ENCODE results near the gene DLK2. TPM values are rescaled to one million over a fixed set of nuclear protein-coding genes. Genes with fewer than 3 reads are reported as not detected.
"Not testable (repeated sequence)": the region's sequence is repeated elsewhere in the genome, so short reads cannot be mapped to it uniquely, and the experiment has no call there.

The DLK2 gene
- total RNA-seq, 1 experiment from 2014 or later: 0.75 TPM

DNA sequence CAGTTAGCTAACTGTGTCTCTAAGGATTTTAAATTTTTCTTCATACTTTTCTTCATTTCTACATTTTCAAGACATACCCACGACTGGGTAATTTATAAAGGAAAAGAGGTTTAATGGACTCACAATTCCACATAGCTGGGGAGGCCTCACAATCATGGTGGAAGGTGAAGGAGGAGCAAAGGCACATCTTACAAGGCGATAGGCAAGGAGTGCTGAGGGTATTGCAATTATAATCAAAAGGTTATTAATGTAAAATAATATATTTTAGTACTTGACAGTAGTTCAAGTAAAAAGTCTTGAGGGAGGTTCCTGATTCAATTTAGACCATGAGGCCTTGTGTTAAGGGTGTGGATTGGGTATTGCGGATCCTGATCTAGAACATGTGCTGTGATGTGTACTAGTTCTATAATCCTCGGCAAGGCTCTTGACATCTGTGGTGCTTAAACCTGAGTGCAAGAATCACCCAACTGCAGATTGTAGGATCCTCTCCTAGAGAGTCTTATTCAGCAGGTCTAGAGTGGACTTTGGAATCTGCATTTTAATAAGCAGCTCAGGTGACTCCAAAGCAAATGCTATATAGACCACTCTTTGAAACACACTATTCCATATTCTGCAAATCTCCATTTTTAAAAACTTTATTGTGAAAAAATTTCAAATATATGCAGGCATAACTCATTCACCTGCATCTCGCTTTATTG lies 35.2 kb downstream of the DLK2 start:
- no peaks in the 10 kb centered on the region for H3K4me1 ChIP-seq
- H3K27me3 ChIP-seq (replicated peaks; ENCODE audit: control insufficient read depth, insufficient read depth, low read length): no peaks in the 10 kb centered on the region
- no TSS peak for BruUV-seq (replicated peaks)
- H3K9me3 ChIP-seq: peaks cover 3% of the 10 kb centered on the region; the same call in 1 of the 2 replicates
- Mint-ChIP-seq H3K4me3 (ENCODE audit: unreplicated experiment) (no peak overlapping the region), H3K27me3 (ENCODE audit: insufficient read depth, unreplicated experiment) (no peaks in the 10 kb centered on the region), H3K9me3 (ENCODE audit: unreplicated experiment) (no peaks in the 10 kb centered on the region), H3K27ac (ENCODE audit: unreplicated experiment) (no peak overlapping the region), H3K4me1 (ENCODE audit: low read depth, unreplicated experiment) (no peaks in the 10 kb centered on the region), H3K36me3 (ENCODE audit: insufficient read depth, unreplicated experiment) (no peaks in the 10 kb centered on the region)
- ChIA-PET POLR2A (no interaction called here), CTCF (no interaction called here)
- TF ChIP-seq, protein P1, sequence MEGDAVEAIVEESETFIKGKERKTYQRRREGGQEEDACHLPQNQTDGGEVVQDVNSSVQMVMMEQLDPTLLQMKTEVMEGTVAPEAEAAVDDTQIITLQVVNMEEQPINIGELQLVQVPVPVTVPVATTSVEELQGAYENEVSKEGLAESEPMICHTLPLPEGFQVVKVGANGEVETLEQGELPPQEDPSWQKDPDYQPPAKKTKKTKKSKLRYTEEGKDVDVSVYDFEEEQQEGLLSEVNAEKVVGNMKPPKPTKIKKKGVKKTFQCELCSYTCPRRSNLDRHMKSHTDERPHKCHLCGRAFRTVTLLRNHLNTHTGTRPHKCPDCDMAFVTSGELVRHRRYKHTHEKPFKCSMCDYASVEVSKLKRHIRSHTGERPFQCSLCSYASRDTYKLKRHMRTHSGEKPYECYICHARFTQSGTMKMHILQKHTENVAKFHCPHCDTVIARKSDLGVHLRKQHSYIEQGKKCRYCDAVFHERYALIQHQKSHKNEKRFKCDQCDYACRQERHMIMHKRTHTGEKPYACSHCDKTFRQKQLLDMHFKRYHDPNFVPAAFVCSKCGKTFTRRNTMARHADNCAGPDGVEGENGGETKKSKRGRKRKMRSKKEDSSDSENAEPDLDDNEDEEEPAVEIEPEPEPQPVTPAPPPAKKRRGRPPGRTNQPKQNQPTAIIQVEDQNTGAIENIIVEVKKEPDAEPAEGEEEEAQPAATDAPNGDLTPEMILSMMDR (IDR thresholded peaks at IDR 0.05; ENCODE audit: insufficient read depth in 1 of 2, low read depth in 1 of 2, low read length in 1 of 2, severe bottlenecking in 1 of 2, unreplicated experiment in 1 of 2): no peak
- no peaks in the 10 kb centered on the region for H3K36me3 ChIP-seq (ENCODE audit: control insufficient read depth, insufficient read depth, low read length)
- intact Hi-C loops (cut with micrococcal nuclease; ENCODE audit: unreplicated experiment): no loop called here
- DNase-seq: no peak
- no peak overlapping the region for H3K4me3 ChIP-seq (ENCODE audit: low read depth, low read length)

DNA sequence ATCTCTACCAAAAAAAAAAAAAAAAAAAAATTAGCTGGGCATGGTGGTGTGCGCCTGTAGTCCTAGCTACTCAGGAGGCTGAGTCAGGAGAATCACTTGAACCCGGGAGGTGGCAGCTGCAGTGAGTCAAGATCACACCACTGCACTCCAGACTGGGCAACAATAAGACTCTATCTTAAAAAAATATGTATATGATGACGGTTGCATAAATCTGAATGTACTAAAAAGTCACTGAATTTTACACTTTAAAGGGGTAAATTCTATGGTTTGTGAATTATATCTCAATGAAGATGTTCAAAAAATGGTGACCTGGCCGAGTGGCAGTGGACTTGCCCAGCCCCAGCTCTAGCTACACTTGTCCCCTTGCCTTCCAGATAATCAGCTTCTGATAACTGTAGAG lies 38.4 kb downstream of the DLK2 start:
- Histone ChIP-seq H3K27me3 (replicated peaks; ENCODE audit: control insufficient read depth, insufficient read depth, low read length) (no peaks in the 10 kb centered on the region), H3K9me3 (peaks cover 3% of the 10 kb centered on the region; the same call in 1 of the 2 replicates), H3K4me3 (ENCODE audit: low read depth, low read length) (no peak overlapping the region), H3K36me3 (ENCODE audit: control insufficient read depth, insufficient read depth, low read length) (no peaks in the 10 kb centered on the region), H3K4me1 (no peaks in the 10 kb centered on the region)
- no peak overlapping the region for H3K4me3 Mint-ChIP-seq (ENCODE audit: unreplicated experiment)
- BruUV-seq (replicated peaks): no TSS peak
- CTCF ChIA-PET: no interaction called here
- no peaks in the 10 kb centered on the region for H3K27me3 Mint-ChIP-seq (ENCODE audit: insufficient read depth, unreplicated experiment)
- no peak overlapping the region for H3K27ac Mint-ChIP-seq (ENCODE audit: unreplicated experiment)
- intact Hi-C loops (cut with micrococcal nuclease; ENCODE audit: unreplicated experiment): no loop called here
- H3K4me1 Mint-ChIP-seq (ENCODE audit: low read depth, unreplicated experiment): no peaks in the 10 kb centered on the region
- TF ChIP-seq, protein P1 (IDR thresholded peaks at IDR 0.05; ENCODE audit: insufficient read depth in 1 of 2, low read depth in 1 of 2, low read length in 1 of 2, severe bottlenecking in 1 of 2, unreplicated experiment in 1 of 2): no peak
- POLR2A ChIA-PET: interaction anchor here (0.6 kb wide), 1 partner anchor 357 kb away, joined by 5 read pairs; no protein-coding TSS in a partner anchor
- H3K36me3 Mint-ChIP-seq (ENCODE audit: insufficient read depth, unreplicated experiment): no peaks in the 10 kb centered on the region
- DNase-seq: no peak
- no peaks in the 10 kb centered on the region for H3K9me3 Mint-ChIP-seq (ENCODE audit: unreplicated experiment)

DNA sequence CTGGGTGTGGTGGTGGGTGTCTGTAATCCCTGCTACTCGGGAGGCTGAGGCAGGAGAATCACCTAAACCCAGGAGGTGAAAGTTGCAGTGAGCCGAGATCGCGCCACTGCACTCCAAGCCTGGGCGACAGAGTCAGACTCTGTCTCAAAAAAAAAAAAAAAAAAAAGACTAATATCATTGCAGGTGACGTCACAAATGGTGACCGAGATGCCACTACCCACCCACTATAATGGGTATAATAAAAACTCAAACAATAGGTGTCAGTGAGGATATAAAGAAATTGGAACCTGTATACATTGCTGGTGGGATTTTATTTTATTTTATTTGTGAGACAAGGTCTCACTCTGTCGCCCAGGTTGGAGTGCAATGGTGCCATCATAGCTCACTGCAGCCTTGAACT lies 40.1 kb downstream of the DLK2 start:
- CTCF ChIA-PET; intact Hi-C loops (cut with micrococcal nuclease; ENCODE audit: unreplicated experiment); H3K9me3 ChIP-seq; H3K27ac Mint-ChIP-seq (ENCODE audit: unreplicated experiment); H3K9me3 Mint-ChIP-seq (ENCODE audit: unreplicated experiment); H3K4me3 Mint-ChIP-seq (ENCODE audit: unreplicated experiment); POLR2A ChIA-PET; BruUV-seq (replicated peaks); DNase-seq; H3K27me3 ChIP-seq (replicated peaks; ENCODE audit: control insufficient read depth, insufficient read depth, low read length); H3K27me3 Mint-ChIP-seq (ENCODE audit: insufficient read depth, unreplicated experiment); H3K4me3 ChIP-seq (ENCODE audit: low read depth, low read length); H3K4me1 Mint-ChIP-seq (ENCODE audit: low read depth, unreplicated experiment); H3K36me3 Mint-ChIP-seq (ENCODE audit: insufficient read depth, unreplicated experiment); H3K36me3 ChIP-seq (ENCODE audit: control insufficient read depth, insufficient read depth, low read length); H3K4me1 ChIP-seq: not testable (repeated sequence)
